Suppressor macrophage treated with lipopolysaccharide for 1 hour (primary cell): ENCODE data around the gene MRPS35.

Experiments
- DNase-seq, 3 donors: peaks; one replicate each; pipeline ENCODE4 v3.0.0-alpha.2; 2020 to 2022

The MRPS35 gene

DNA sequence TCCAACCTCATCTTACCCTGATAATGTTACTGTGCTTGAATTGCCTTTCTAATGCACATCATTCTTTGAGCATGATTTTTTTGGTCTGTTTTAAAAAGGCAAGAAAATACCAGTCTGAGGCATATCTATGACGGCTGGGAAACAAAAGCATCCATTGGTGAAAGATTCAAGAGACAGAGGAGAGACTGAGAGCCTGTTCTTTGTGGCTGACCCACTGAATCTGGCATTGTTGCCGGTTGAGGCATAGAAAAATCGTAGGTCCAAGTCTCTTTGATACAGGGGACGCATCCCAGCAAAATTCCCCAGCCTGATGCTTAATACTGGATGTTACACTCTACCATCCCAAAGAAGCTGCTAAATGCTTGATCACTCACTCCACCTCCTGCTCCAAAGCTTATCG lies 66.5 kb downstream of the MRPS35 start:
- DNase-seq = no peak

DNA sequence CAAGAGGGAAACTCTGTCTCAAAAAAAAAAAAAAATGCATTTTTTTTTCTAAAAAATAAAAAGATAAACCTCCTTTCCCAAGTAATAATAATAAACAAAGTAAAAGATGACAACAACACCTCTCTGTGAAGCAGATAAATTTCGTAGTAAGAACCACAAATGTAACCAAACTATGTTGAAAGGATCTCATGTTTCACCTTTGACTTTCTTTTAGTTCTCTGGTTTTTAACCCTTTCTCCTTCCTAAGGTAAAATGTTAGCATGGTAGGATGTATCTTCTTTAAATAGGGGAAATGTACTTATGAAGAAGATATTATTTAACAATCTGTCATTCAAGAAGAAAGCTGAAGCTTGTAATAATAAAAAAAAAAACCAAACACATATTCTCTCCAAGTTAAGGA lies 67.6 kb downstream of the MRPS35 start:
- DNase-seq = no peak

DNA sequence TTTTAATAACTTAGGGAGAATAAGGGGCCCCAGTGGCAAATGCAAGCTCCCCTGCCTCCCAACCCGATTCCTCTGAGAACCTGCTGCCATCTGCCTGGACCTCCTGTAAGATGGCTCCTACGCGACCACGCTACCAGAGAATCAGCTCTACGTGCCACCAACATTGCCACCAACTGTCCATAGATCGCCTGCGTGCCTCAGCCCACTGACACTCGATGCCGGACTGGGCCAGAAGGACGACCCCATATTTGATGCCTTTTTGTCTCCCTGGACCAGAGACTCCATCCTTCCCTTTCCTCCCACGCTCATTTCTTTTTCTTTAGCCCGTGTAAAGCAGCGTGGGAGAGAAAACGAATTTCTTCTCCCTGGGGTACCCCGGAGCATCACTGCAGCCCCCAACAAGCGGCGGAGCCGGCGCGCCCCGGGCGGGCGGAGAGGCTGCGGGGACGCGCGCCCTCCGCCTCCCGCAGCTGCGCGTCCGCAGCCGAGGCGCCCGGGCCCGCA lies 68.8 kb downstream of the MRPS35 start:
- peak in 1 of 3 donors; percentile 20 for DNase-seq

DNA sequence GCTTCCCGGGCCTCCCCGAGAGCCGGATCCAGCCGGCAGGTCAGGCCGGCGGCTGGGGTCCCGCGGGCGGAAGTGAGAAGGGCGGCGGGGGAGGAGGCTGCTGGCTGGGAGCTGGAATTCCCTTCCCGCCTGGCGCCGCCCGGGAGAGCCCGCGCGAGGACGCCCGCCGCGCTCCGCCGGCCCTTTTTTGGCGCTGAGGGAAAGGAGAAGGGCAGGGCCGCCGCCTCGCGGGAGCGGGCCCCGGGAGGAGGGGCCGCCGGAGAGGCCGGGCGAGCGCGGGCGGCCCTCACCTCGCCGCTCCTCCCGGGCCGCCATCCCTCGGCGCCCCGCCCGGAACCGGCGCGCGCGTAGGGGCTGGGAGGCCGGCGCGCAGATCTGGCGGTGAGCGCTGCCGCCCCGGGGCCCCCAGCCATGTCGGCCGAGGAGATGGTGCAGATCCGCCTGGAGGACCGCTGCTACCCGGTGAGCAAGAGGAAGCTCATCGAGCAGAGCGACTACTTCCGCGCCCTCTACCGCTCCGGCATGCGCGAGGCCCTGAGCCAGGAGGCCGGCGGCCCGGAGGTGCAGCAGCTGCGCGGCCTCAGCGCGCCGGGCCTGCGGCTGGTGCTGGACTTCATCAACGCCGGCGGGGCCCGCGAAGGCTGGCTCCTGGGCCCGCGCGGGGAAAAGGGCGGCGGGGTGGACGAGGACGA lies 69.4 kb downstream of the MRPS35 start, which contains the start of the genes KLHL42 and MANSC4:
Gene KLHL42 (plus strand): TSS at position 314 of the 692 bp plus-strand sequence. CDS start 98 bp downstream, at position 412.
Gene MANSC4 (minus strand): TSS at position 317 of the 692 bp plus-strand sequence. CDS start 8,960 bp downstream, outside the sequence.
- peak; percentile 69 to 89 (median 75) for DNase-seq

DNA sequence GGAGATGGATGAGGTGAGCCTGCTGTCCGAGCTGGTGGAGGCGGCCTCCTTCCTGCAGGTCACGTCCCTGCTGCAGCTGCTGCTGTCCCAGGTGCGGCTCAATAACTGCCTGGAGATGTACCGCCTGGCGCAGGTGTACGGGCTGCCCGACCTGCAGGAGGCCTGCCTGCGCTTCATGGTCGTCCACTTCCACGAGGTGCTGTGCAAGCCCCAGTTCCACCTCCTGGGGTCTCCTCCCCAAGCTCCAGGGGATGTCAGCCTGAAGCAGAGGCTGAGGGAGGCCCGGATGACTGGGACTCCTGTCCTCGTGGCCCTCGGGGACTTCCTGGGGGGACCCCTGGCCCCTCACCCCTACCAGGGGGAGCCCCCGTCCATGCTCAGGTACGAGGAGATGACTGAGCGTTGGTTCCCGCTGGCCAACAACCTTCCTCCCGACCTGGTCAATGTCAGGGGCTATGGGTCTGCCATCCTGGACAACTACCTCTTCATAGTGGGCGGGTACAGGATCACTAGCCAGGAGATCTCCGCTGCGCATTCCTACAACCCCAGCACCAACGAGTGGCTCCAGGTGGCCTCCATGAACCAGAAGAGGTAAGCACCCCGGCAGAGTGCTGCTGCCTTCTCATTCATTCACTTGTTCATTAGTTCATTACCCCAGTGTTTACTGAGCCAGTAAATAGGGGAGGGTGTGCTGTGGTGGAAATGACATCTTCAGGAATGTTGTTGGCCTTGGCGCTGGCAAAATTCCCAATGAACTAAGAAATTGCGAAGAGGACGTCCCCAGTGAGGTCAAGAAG lies 70.2 kb downstream of the MRPS35 start:
- DNase-seq = no peak

DNA sequence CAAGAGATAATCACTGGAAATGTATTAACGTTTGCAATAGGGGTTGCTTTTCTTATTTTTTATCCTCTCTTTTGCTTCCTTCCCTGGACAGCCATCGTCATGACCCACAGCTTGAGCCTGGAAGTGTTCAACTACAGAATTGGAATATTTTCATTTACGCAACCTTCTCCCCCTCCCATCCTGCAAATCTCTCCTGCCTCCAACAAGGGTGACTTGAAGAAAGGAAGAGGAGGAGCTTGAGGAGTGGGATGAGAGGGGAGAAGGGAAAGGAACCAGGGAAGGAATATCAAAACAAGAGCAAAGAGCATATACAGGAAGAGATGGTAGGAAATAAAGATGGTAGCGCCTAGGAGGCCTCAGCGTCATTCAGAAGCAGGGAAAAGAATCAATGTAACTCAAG lies 71.0 kb downstream of the MRPS35 start:
- DNase-seq = no peak

DNA sequence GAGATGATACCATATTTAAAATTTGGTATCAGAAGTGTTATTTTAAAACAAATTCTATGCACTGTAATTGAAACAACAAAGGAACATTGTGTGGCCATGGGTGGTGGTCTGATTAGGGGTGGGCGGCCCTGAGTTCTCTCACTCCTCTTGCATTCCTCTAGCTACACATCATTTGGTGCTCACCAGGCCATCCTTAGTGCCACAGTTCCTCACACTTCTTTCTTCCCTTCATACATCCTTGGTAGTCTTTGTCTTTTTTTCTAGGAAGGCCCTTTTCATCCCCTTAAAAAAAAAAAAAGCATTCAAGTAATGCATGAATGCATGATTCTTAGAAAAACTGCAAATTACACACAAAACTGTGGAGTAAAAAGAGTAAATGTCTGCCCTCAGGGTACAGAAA lies 71.8 kb downstream of the MRPS35 start:
- DNase-seq = no peak

DNA sequence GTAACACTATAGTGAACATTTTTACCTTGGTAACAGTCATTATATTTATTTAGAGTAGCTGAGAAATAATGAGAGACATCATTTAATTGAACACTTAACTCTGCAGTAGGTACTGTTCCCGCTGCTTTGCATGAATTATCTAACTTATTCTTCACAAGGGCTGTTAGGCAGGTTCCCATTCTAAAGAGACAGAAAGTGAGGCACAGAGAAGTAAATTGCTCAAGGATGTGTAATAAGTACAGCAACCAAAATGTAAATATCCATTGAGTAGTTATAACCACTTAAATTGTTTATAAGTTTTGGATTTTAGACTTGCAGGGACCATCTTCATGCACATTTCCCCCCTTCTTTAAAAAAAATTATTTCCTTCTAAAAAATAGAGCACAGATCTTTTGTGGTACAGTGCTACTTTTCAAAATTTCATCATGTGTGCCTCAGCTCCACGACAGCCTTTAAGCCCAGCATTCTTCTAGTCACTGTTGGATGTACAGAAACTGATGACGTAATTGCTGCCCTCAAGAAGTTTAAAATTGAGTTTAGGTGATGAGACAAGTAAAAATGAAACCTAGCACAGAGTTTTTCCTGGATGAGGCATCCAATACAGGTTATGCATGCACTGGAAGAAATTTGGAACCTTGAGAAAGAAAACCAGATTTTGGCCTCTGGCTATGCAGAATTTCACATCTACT lies 75.4 kb downstream of the MRPS35 start:
- peak; percentile 6 to 45 (median 44) for DNase-seq

DNA sequence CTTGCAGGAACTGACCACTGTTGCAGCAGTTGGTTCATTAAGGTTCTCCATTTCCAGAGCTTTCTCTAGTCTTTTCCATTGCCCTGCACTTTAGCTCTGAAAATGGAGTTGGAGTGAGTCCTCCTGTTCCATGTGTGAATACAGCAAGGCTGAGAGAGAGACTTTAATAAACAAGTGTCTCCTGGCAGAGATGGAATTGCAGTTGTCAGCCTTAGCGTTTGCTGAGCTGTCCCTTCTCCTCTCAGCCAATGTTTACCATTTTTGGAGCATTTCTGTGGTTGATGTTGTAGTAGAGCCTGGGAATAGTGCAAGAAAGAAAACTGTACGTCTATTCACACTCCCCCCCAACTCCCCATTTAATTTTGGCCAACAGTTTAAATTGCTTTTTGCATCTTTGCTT lies 76.9 kb downstream of the MRPS35 start:
- no peak for DNase-seq

DNA sequence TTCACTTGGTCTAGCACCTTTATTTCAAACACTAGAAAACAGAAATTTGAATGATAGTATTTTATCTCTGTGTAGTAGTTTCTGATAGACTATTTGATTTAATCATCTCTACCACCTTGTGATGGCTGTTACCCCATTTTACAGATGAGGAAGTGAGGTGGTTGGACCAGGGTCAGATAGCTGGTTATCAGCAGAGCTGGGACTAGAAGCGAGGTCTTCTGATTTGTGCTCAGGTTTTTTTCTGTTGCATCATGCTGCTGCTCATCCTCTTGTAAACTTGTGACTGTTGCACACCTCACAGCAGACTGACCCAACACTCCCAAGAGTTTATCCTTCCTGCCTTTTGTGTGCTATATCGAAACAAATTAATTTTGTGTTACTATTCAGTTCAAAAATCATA lies 79.5 kb downstream of the MRPS35 start:
- no peak for DNase-seq

DNA sequence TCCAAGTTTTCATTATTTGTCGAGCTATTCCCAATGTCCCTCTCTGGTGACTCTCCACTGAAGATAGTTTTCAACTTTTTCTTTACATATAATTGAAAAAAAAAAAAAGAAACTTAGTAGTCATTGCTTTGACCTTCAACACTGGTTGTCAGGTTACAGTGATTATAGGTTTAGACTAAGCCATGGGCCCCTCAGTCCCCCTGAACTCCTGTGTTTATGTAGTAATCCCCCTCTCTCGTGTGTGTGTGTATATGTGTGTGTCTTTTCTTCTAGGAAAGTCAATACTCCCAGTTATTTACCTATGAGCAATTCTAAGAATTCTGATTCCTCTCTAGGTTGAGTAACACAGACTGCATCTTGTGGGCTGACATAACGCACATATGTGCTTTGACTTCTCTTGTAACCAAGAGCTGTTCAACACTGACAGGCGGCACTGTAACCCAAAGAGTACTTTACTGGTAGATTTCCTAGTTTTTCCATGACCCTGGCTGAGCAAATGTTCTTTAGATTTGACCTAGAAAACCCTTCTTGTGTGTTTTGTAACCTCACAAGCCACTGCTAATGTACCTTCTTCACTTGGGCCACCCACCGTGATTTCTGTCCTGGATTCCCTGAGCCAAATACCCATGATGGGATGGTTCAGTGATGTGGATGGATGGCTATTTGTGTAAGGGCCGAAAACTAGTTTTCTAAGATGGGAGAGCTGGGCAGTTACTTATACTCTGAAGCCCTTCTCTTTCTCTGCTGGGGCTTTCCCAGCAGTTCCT lies 84.4 kb downstream of the MRPS35 start:
- DNase-seq = no peak

DNA sequence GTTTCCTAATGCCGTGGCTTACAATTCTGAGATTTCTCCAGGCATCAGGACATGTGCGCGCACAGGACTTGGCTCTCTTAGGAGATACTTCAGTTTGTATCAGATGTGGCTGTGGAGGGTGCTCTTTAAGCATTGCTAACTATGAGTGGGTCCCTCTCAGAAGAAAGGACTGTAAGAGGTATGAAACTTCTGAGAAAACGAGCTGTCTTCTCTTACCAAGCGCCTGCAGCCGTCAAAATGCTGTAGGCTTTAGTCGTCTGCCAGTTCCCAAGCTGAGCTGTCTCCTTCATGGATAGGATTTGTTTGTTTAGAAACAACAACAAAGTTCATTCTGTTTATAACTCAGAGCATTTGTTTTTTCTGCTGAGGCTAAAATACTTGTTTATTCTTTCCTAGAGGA lies 85.5 kb downstream of the MRPS35 start:
- DNase-seq = no peak

DNA sequence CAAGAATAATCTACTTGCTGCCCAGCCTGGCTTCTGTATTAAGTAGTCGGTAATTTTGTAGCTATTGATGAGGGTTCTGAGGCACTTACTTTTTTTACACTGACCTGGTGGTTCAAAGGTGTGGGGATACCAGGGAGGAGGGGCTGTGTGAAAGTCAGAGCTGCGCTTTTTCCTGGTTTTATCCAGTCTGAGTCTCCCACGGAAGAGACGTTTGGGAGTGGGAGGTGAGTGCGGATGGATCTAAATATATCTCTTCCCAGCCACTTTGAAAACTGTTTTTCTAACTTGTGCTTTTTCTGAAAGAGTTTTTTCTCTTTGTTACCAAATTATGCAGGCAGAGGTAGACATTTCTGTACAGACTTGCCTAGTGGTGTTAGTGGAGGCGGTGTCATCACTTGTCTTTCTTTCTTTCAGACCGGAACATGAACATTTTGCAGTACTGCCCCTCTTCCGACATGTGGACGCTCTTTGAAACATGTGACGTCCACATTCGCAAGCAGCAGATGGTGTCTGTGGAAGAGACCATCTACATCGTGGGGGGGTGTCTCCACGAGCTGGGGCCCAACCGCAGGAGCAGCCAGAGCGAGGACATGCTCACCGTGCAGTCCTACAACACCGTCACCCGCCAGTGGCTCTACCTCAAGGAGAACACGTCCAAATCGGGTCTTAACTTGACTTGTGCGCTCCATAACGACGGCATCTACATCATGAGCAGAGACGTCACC lies 86.8 kb downstream of the MRPS35 start:
- no peak for DNase-seq

DNA sequence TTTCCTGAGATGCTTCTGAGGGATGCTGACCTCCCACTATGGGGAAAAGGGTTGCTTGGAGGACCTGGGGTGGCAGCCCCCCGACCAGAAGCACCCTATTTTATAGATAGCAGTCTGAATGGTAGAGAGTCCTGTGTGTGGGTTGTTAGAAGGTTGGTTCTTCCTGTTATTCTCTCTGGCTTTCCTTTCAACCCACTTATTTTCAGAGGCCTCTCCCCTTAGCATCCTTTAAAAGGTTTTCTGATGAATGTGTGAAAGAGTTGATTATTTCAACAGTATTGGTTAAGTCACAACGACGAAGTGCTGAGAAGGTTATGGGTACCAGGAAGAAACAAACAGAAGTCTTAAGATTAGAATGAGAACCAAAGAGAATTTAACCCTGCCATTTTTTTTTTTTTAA lies 90.2 kb downstream of the MRPS35 start:
- DNase-seq = no peak

DNA sequence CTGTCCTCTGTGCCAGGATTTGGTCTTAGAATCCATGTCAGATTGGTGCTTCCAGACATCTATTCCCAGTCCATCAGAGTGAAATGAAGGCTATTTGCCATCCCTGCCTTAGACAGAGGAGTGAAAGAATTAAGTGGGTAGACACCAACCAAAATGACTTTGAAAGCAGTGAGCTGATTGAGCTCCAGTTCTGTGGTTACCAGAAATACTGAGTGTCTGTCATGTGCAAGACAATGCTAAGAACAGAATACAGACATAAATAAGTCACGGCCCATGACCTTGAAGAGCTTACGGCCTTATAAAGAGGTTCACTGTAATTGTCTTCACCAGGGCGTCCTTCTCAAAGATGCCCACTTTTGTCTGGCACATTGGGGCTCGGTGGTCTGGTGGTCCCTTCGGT lies 91.0 kb downstream of the MRPS35 start:
- no peak for DNase-seq

DNA sequence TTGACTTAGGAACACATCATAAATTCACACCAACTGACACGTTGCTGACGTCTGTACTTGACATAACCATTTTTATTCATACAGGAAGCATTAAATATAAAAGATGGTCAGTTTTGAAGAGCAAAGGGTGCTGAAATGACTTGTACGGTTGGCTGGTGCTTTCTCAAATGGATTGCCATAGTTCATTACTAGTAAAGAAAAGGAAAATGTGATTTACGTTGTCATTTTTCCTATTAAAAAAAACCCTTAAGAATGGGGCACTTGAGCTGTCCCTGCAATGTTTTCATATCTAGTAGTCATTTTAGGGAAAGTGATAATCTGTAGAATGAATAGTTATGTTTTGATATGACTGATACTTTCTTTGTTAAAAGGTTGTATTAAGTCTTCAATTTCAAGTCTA lies 91.9 kb downstream of the MRPS35 start:
- no peak for DNase-seq

DNA sequence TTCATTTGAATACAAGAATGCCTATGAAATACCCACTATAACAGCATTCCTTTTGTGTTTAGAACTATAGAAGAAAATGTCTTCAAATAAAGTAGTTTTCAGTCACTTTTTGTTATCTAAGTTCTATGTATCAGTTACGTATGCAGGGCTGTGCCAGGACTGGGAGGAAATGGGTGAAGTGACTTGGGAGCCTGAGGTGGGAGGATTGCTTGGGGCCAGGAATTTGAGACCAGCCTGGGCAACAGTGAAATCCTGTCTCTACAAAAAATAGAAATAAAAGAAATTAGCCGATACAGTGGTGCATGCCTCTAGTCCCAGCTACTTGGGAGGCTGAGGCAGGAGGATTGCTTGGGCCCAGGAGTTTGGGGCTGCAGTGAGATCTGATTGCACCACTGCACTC lies 92.3 kb downstream of the MRPS35 start:
- no peak for DNase-seq

DNA sequence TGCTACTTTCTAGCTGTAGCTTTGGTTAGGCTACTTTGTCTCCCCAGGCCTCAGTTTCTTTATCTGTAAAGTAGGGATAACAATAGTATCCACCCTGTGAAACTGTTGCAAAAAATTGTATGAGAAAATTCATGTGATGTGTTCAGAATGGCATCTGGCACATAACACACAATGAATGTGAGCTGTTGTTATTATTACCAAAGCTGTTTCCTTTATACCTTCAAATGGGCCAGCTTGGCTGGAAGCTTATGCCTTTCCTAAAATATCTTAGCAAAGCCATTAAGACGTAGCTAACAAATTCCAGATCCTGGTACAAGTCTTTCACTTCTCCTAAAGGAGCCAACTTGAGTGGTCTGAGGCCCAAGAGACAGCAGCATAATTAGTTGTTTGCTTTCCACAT lies 94.6 kb downstream of the MRPS35 start:
- no peak for DNase-seq
